HG03378 (cell line): Measurements from ENCODE around the gene DXO.
"Not testable (repeated sequence)": the region's sequence is repeated elsewhere in the genome, so short reads cannot be mapped to it uniquely, and the experiment has no call there.

Experiments used
- ATAC-seq: cut with Tn5 transposase; IDR thresholded peaks from one replicate; pipeline ENCODE4 v1.9.1; 2021; ENCODE audit warnings: mild to moderate bottlenecking, moderate library complexity; ENCODE audit not compliant: unreplicated experiment

The DXO gene

DNA sequence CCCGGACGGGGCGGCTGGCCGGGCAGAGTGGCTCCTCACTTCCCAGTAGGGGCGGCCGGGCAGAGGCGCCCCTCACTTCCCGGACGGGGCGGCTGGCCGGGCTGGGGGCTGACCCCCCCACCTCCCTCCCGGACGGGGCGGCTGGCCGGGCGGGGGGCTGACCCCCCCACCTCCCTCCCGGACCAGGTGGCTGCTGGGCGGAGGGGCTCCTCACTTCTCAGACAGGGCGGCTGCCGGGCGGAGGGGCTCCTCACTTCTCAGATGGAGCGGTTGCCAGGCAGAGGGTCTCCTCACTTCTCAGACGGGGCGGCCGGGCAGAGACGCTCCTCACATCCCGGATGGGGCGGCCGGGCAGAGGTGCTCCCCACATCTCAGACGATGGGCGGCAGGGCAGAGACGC is 39.8 kb downstream of the DXO start:
- not testable (repeated sequence) for ATAC-seq

DNA sequence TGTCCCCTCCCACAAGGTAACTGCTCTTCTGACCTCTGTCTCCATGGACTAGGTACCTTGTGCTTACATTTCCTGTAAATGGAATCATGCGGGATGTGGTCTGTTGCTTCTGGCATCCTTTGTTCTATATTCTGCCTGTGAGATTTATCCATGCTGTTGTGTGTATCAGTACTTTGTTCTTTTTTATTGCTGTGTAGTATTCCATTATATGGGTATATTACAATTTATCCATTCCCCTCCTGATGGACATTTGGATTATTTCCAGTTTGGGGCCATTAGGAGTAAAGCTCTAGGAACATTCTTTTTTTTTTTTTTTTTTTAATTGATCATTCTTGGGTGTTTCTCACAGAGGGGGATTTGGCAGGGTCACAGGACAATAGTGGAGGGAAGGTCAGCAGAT is 41.0 kb downstream of the DXO start:
- ATAC-seq: no peak

DNA sequence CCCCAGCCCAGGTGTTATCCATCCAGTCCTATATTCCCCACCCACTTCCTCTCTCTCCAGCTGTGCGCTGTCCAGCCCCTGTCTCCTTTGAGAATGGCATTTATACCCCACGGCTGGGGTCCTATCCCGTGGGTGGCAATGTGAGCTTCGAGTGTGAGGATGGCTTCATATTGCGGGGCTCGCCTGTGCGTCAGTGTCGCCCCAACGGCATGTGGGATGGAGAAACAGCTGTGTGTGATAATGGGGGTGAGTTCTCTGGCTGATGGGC is 43.3 kb downstream of the DXO start:
- no peak for ATAC-seq

DNA sequence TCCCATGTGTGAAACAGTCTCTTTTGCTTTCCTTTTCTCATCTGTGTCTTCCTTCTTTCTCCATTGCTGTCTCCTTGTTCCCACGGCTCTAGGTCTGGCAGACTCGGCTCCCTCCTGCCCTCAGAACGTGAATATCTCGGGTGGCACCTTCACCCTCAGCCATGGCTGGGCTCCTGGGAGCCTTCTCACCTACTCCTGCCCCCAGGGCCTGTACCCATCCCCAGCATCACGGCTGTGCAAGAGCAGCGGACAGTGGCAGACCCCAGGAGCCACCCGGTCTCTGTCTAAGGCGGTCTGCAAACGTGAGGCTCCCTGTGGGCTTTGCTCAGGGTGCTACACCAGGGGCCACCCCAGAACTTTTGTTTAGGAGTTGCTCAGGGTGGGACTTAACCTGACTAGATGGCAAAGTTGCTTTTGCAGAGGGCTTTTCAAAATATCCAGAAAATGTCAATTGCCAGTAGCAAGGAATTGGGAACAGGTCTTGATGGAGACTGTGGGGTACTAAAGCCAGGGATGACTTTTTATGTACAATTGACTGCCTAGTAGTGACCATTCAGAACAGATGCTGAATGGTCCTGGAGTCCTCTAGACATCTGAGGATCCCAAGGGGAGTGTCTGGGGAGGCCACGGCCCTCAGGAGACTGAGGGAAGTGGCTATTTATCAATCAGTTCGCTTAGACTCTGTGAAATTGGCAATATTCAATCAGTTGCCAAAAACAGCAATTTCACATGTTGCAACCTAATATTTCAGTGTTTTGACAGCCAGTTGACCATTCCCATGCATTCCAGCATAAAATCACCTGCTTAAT is 43.9 kb downstream of the DXO start:
- no peak for ATAC-seq

DNA sequence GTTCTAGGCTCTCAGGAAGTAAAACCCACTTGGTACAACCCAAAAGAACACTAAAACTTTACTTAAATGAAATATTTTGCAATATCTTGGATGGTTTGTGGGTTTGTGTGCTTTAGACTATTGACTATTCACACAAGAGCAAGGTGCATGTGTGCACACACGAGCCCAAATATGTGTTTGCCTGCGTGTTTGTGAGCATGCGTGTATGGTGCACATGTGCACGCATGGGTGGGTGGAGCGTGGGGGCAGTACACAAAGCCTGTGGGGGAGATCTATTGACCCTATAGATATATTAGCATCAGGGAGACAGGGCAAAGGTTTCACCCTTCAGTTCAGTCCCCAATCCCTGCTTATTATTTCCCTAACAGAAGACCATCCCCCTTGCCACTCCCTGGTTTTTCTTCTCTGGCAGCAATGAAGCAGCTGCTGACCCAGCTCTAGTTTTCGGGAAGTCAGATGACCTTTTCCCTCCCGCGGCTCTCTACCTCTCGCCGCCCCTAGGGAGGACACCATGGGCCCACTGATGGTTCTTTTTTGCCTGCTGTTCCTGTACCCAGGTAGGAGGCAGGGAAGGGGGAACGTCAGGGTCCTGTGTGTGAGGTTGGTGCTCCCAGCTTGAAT is 44.6 kb downstream of the DXO start, which contains the start of gene C2:
Gene C2 (plus strand): TSS at position 476 of the 621 bp plus-strand sequence. CDS start 36 bp downstream, at position 512.
- ATAC-seq: no peak

DNA sequence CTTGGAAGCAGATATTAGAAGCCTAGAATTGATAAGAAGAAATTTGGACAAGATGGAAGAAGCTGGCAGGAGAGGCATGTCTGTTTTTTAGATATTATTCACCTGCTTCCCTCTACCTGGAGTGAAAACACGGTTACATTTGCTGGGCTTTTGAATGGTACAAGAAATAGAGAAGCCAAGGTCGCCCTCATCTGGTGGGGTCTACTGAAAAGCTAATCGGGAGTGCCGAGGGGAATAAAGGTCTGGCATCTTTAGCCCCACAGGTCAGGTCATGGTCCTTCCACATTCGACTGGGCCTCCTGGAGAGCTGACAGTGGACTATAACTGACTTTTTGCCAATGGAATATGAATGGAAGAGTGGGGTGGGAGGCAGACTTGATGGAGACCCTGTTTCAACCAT is 49.0 kb downstream of the DXO start:
- ATAC-seq: no peak

DNA sequence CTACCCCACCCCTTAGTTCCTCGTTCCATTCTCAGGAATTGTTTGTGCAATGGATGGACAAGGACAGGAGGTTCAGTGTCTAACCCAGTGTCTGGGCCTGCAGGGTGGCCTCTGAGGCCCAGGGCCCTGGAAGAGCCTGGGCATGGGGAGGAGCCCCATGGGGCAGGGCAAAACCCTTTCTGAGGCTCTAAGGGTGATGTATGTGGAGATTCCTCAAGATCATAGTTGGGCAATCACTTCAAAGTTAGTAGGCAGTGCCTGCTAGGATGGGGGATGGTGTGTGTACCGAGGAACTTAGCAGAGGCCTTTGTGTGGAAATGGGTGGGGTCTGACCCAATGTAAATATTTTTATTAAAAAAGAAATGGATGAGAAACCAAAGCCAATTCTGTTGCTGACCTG is 51.1 kb downstream of the DXO start:
- ATAC-seq: no peak
